ENCODE results near the gene NUMB. TPM values are rescaled to one million over a fixed set of nuclear protein-coding genes. Genes with fewer than 3 reads are reported as not detected.

The NUMB gene
- total RNA-seq, 4 donors from 2014 or later = 42.4 to 63.5 (median 51.0) TPM

GRCh38 chr14:73489481-73490175 lies 31.3 kb upstream of the NUMB start:
- Histone ChIP-seq H3K9me3 (no peaks in the 10 kb centered on the region), H3K27me3 (no peaks in the 10 kb centered on the region), H3K27ac (no peak overlapping the region), H3K4me3 (no peak overlapping the region), H3K4me1 (peaks cover 0 to 42% (median 13%) of the 10 kb centered on the region in 3 donors), H3K36me3 (peaks cover 0 to 12% of the 10 kb centered on the region in 2 donors)
- ATAC-seq = no peak
- TF ChIP-seq, protein P1, sequence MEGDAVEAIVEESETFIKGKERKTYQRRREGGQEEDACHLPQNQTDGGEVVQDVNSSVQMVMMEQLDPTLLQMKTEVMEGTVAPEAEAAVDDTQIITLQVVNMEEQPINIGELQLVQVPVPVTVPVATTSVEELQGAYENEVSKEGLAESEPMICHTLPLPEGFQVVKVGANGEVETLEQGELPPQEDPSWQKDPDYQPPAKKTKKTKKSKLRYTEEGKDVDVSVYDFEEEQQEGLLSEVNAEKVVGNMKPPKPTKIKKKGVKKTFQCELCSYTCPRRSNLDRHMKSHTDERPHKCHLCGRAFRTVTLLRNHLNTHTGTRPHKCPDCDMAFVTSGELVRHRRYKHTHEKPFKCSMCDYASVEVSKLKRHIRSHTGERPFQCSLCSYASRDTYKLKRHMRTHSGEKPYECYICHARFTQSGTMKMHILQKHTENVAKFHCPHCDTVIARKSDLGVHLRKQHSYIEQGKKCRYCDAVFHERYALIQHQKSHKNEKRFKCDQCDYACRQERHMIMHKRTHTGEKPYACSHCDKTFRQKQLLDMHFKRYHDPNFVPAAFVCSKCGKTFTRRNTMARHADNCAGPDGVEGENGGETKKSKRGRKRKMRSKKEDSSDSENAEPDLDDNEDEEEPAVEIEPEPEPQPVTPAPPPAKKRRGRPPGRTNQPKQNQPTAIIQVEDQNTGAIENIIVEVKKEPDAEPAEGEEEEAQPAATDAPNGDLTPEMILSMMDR (IDR thresholded peaks at IDR 0.05) = no peak
- no peak for TF ChIP-seq EP300 (IDR thresholded peaks at IDR 0.05)
- TF ChIP-seq POLR2AphosphoS5 (IDR thresholded peaks at IDR 0.05) = no peak
- no peak for TF ChIP-seq POLR2A (IDR thresholded peaks at IDR 0.05)
- WGBS, 2 donors (ENCODE audit: low coverage in 1 of 2) = 62 to 77% methylated on average over 6 of the region's 6 CpGs

DNA sequence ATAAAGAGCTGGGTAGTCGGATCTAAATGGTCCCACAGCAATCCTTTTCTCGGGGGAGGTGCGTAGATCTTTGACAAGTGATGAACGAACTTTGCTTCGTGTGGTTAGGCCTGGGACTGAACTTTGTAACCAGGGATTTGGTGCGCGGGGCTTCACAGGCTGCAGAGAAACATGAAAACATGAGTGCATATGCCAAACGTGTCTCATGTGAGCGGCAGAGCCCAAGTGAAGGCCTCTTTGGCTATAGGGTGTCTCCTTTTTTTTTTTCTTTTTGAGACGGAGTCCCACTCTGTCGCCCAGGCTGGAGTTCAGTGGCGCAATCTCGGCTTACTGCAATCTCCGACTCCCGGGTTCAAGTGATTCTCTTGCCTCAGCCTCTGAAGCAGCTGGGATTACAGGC lies 20.3 kb upstream of the NUMB start:
- no peak overlapping the region for H3K27ac ChIP-seq
- no peaks in the 10 kb centered on the region for H3K27me3 ChIP-seq
- no peak for ATAC-seq
- no peaks in the 10 kb centered on the region for H3K4me1 ChIP-seq
- no peaks in the 10 kb centered on the region for H3K9me3 ChIP-seq
- H3K4me3 ChIP-seq = no peak overlapping the region
- no peak for TF ChIP-seq POLR2A (IDR thresholded peaks at IDR 0.05)
- no peak for TF ChIP-seq POLR2AphosphoS5 (IDR thresholded peaks at IDR 0.05)
- TF ChIP-seq EP300 (IDR thresholded peaks at IDR 0.05) = no peak
- TF ChIP-seq, protein P1 (IDR thresholded peaks at IDR 0.05) = no peak
- 78 to 85% methylated on average over 11 to 15 of the region's 15 CpGs for WGBS, 2 donors (ENCODE audit: low coverage in 1 of 2)
- H3K36me3 ChIP-seq = no peaks in the 10 kb centered on the region

- Histone ChIP-seq H3K9me3 (no peaks in the 10 kb centered on the region), H3K4me1 (no peaks in the 10 kb centered on the region), H3K27me3 (no peaks in the 10 kb centered on the region), H3K27ac (no peak overlapping the region), H3K36me3 (no peaks in the 10 kb centered on the region), H3K4me3 (no peak overlapping the region)
- WGBS, 2 donors (ENCODE audit: low coverage in 1 of 2) = 81 to 86% methylated on average over 5 to 6 of the region's 6 CpGs
- TF ChIP-seq POLR2AphosphoS5 (IDR thresholded peaks at IDR 0.05) (no peak), POLR2A (IDR thresholded peaks at IDR 0.05) (no peak), EP300 (IDR thresholded peaks at IDR 0.05) (no peak)
- TF ChIP-seq, protein P1 (IDR thresholded peaks at IDR 0.05) = no peak
- ATAC-seq = no peak
Observed at GRCh38 chr14:73477618-73478266, 19.4 kb upstream of the NUMB start.

DNA sequence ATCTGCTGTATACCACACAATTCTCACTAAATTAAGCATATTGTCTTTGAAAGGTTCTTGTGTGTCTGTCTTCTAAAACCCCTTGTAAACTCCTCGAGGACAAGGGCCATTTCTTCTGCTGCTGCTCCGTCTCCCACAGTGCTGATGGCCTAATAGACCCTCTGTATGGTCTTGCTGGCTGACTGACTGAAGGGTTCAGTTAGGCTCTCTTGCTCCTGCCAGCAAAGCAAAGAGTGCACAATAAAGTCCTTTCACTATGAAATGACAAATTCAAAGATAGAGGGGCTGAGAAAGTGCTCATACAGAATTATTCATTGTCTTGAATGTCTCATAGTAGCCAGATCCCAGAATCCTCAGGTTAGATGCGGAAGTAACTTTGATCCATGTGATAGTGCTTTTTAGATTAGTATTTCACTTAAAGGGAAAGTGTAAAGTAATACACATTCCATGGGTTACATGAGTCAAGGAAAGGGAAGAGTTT lies 18.1 kb upstream of the NUMB start:
- Histone ChIP-seq H3K4me3 (no peak overlapping the region), H3K27me3 (no peaks in the 10 kb centered on the region), H3K36me3 (no peaks in the 10 kb centered on the region), H3K9me3 (no peaks in the 10 kb centered on the region), H3K27ac (peak overlapping the region in 2 of 4 donors; percentile 2 to 17), H3K4me1 (no peaks in the 10 kb centered on the region)
- WGBS, 2 donors (ENCODE audit: low coverage in 1 of 2) = 42 to 49% methylated on average over 3 of the region's 3 CpGs
- no peak for ATAC-seq
- TF ChIP-seq, protein P1 (IDR thresholded peaks at IDR 0.05) = no peak
- TF ChIP-seq POLR2A (IDR thresholded peaks at IDR 0.05) (no peak), EP300 (IDR thresholded peaks at IDR 0.05) (no peak), POLR2AphosphoS5 (IDR thresholded peaks at IDR 0.05) (no peak)
